CD4-positive, CD25-positive, alpha-beta regulatory T cell (primary cell): ENCODE results near the gene HSPBAP1. TPM values are rescaled to one million over a fixed set of nuclear protein-coding genes. Genes with fewer than 3 reads are reported as not detected.

Experiments
- ATAC-seq, 2 donors: fragments of 150-1000 bp; cut with Tn5 transposase; one replicate each; pipeline ENCODE4 v1.10.0; 2021; ENCODE audit warnings: low read depth in 2 of 2, moderate number of reproducible peaks in 2 of 2, moderate library complexity in 1 of 2
- DNase-seq, 3 donors: peaks; one replicate each; pipeline versions ENCODE4 v3.0.0 to v3.0.0-alpha.2; 2012 to 2022; ENCODE audit warnings: mixed read lengths in 1 of 3
- H3K27ac ChIP-seq: one replicate; pipeline ENCODE4 v1.7.0; 2013; ENCODE audit warnings: mild to moderate bottlenecking, low read length; ENCODE audit not compliant: insufficient read depth, poor library complexity, severe bottlenecking
- H3K27me3 ChIP-seq: one replicate; pipeline ENCODE4 v1.7.0; 2013; ENCODE audit warnings: low read length; ENCODE audit not compliant: control insufficient read depth, insufficient read depth
- H3K36me3 ChIP-seq: one replicate; pipeline ENCODE4 v1.7.0; 2013; ENCODE audit warnings: mild to moderate bottlenecking, low read length, moderate library complexity; ENCODE audit not compliant: control insufficient read depth, insufficient read depth
- H3K4me1 ChIP-seq: 2 replicates; pipeline ENCODE4 v1.7.0; 2013; ENCODE audit warnings: mild to moderate bottlenecking, low read length; ENCODE audit not compliant: insufficient read depth, control insufficient read depth, poor library complexity, severe bottlenecking
- H3K4me3 ChIP-seq: one replicate; pipeline ENCODE4 v1.7.0; 2013; ENCODE audit warnings: low read depth, mild to moderate bottlenecking, low read length, moderate library complexity
- H3K9me3 ChIP-seq, 2 experiments: 1 replicate in 1 of 2; 2 replicates in 1 of 2; pipeline ENCODE4 v1.7.0; 2013; ENCODE audit warnings: low read length in 2 of 2, mild to moderate bottlenecking in 1 of 2, moderate library complexity in 1 of 2; ENCODE audit not compliant: control insufficient read depth in 2 of 2
- H3K27ac Mint-ChIP-seq, 3 donors: one replicate each; pipeline ENCODE4 v1.8.0; 2020 to 2022; ENCODE audit warnings: mild to moderate bottlenecking in 3 of 3, mixed read lengths in 3 of 3, moderate library complexity in 2 of 3
- H3K27me3 Mint-ChIP-seq: one replicate; pipeline ENCODE4 v1.8.0; 2022; ENCODE audit warnings: mild to moderate bottlenecking, mixed read lengths
- H3K36me3 Mint-ChIP-seq: one replicate; pipeline ENCODE4 v1.8.0; 2020; ENCODE audit warnings: mixed read lengths
- H3K4me1 Mint-ChIP-seq, 4 donors: one replicate each; pipeline ENCODE4 v1.8.0; 2020 to 2022; ENCODE audit warnings: mixed read lengths in 4 of 4, mild to moderate bottlenecking in 1 of 4
- H3K4me3 Mint-ChIP-seq, 4 donors: one replicate each; pipeline ENCODE4 v1.8.0; 2020 to 2022; ENCODE audit warnings: mild to moderate bottlenecking in 4 of 4, mixed read lengths in 4 of 4, moderate library complexity in 3 of 4
- H3K9me3 Mint-ChIP-seq, 7 donors: one replicate each; pipeline ENCODE4 v1.8.0; 2020 to 2022; ENCODE audit warnings: mixed read lengths in 7 of 7, mild to moderate bottlenecking in 3 of 7, moderate library complexity in 2 of 7
- polyA plus RNA-seq, 4 donors: library from polyadenylated mRNA; unstranded; fragments of 300-500 nt; fragmentation: Illumina TruSeq; gene quantifications; one replicate each; pipeline ENCODE4 v1.2.3, GENCODE V29; 2021
- total RNA-seq: library from RNA; stranded (reverse); gene quantifications from one replicate; pipeline ENCODE4 v1.2.3, GENCODE V29; 2022

HSPBAP1 gene
- total and polyA plus RNA-seq, 5 donors from 2014 or later, result 8.7 to 25.8 (median 11.7) TPM

GRCh38 chr3:122782804-122783203, 10.8 kb downstream of the HSPBAP1 start:
- H3K27me3 ChIP-seq, result no peaks in the 10 kb centered on the region
- H3K4me3 ChIP-seq, result no peak overlapping the region
- H3K36me3 Mint-ChIP-seq, result peaks cover 19% of the 10 kb centered on the region
- H3K9me3 Mint-ChIP-seq, result no peaks in the 10 kb centered on the region
- no peaks in the 10 kb centered on the region for H3K9me3 ChIP-seq
- DNase-seq (no peak), ATAC-seq (no peak)
- no peak overlapping the region for H3K4me3 Mint-ChIP-seq
- no peaks in the 10 kb centered on the region for H3K27me3 Mint-ChIP-seq
- peaks cover 4 to 33% (median 23%) of the 10 kb centered on the region in 4 donors for H3K4me1 Mint-ChIP-seq
- peak overlapping the region in 1 of 3 donors; percentile 84 for H3K27ac Mint-ChIP-seq
- no peak overlapping the region for H3K27ac ChIP-seq
- peaks cover 17% of the 10 kb centered on the region for H3K4me1 ChIP-seq
- H3K36me3 ChIP-seq, result peaks cover 20% of the 10 kb centered on the region

GRCh38 chr3:122777563-122777962, 16.1 kb downstream of the HSPBAP1 start:
- ATAC-seq (no peak), DNase-seq (no peak)
- Histone ChIP-seq H3K4me1 (no peaks in the 10 kb centered on the region), H3K9me3 (no peaks in the 10 kb centered on the region), H3K4me3 (no peak overlapping the region), H3K27me3 (no peaks in the 10 kb centered on the region), H3K27ac (no peak overlapping the region), H3K36me3 (peaks cover 6% of the 10 kb centered on the region)
- no peaks in the 10 kb centered on the region for H3K9me3 Mint-ChIP-seq
- H3K4me3 Mint-ChIP-seq, result no peak overlapping the region
- no peaks in the 10 kb centered on the region for H3K27me3 Mint-ChIP-seq
- H3K4me1 Mint-ChIP-seq, result peaks cover 0 to 9% (median 2%) of the 10 kb centered on the region in 4 donors
- no peak overlapping the region for H3K27ac Mint-ChIP-seq
- peaks cover 12% of the 10 kb centered on the region for H3K36me3 Mint-ChIP-seq

GRCh38 chr3:122776675-122777468, 16.8 kb downstream of the HSPBAP1 start:
- no peak overlapping the region for H3K27ac ChIP-seq
- Mint-ChIP-seq H3K27me3 (no peaks in the 10 kb centered on the region), H3K36me3 (peaks cover 12% of the 10 kb centered on the region), H3K4me1 (peaks cover 0 to 9% (median 2%) of the 10 kb centered on the region in 4 donors), H3K27ac (no peak overlapping the region), H3K9me3 (no peaks in the 10 kb centered on the region), H3K4me3 (no peak overlapping the region)
- H3K9me3 ChIP-seq, result no peaks in the 10 kb centered on the region
- no peak for DNase-seq
- no peak for ATAC-seq
- no peak overlapping the region for H3K4me3 ChIP-seq
- H3K4me1 ChIP-seq, result no peaks in the 10 kb centered on the region
- H3K27me3 ChIP-seq, result no peaks in the 10 kb centered on the region
- peaks cover 6% of the 10 kb centered on the region for H3K36me3 ChIP-seq

GRCh38 chr3:122774564-122774963, 19.1 kb downstream of the HSPBAP1 start:
- H3K27ac ChIP-seq, result no peak overlapping the region
- H3K27me3 Mint-ChIP-seq, result no peaks in the 10 kb centered on the region
- peaks cover 0 to 14% (median 7%) of the 10 kb centered on the region in 4 donors for H3K4me1 Mint-ChIP-seq
- no peak overlapping the region for H3K4me3 ChIP-seq
- DNase-seq (no peak), ATAC-seq (no peak)
- no peaks in the 10 kb centered on the region for H3K27me3 ChIP-seq
- H3K4me3 Mint-ChIP-seq, result no peak overlapping the region
- H3K36me3 Mint-ChIP-seq, result peaks cover 12% of the 10 kb centered on the region
- no peaks in the 10 kb centered on the region for H3K9me3 Mint-ChIP-seq
- H3K27ac Mint-ChIP-seq, result peak overlapping the region in 1 of 3 donors; percentile 2
- H3K36me3 ChIP-seq, result peaks cover 13% of the 10 kb centered on the region
- H3K9me3 ChIP-seq, result no peaks in the 10 kb centered on the region
- no peaks in the 10 kb centered on the region for H3K4me1 ChIP-seq

- Mint-ChIP-seq H3K4me3 (no peak overlapping the region), H3K36me3 (peaks cover 15% of the 10 kb centered on the region), H3K27ac (peak overlapping the region in 2 of 3 donors; percentile 2 to 10), H3K9me3 (no peaks in the 10 kb centered on the region), H3K4me1 (peaks cover 0 to 14% (median 9%) of the 10 kb centered on the region in 4 donors), H3K27me3 (no peaks in the 10 kb centered on the region)
- Histone ChIP-seq H3K27me3 (no peaks in the 10 kb centered on the region), H3K27ac (no peak overlapping the region), H3K9me3 (no peaks in the 10 kb centered on the region), H3K4me1 (no peaks in the 10 kb centered on the region), H3K36me3 (peaks cover 13% of the 10 kb centered on the region), H3K4me3 (no peak overlapping the region)
- no peak for DNase-seq
- ATAC-seq, result no peak
Measured at GRCh38 chr3:122773944-122774509, 19.6 kb downstream of the HSPBAP1 start.

- Mint-ChIP-seq H3K36me3 (peaks cover 23% of the 10 kb centered on the region), H3K4me1 (peaks cover 0 to 18% (median 10%) of the 10 kb centered on the region in 4 donors), H3K9me3 (no peaks in the 10 kb centered on the region), H3K27ac (no peak overlapping the region), H3K27me3 (no peaks in the 10 kb centered on the region), H3K4me3 (no peak overlapping the region)
- Histone ChIP-seq H3K4me1 (no peaks in the 10 kb centered on the region), H3K27ac (no peak overlapping the region), H3K36me3 (peaks cover 21% of the 10 kb centered on the region), H3K4me3 (no peak overlapping the region), H3K9me3 (no peaks in the 10 kb centered on the region), H3K27me3 (no peaks in the 10 kb centered on the region)
- ATAC-seq, result no peak
- DNase-seq, result no peak
Measured at GRCh38 chr3:122772827-122773226, 20.8 kb downstream of the HSPBAP1 start.

GRCh38 chr3:122770521-122771202, 23.0 kb downstream of the HSPBAP1 start:
- no peaks in the 10 kb centered on the region for H3K4me1 ChIP-seq
- no peak for ATAC-seq
- H3K4me3 ChIP-seq, result no peak overlapping the region
- no peak overlapping the region for H3K27ac Mint-ChIP-seq
- peaks cover 28% of the 10 kb centered on the region for H3K36me3 ChIP-seq
- H3K27me3 ChIP-seq, result no peaks in the 10 kb centered on the region
- H3K27ac ChIP-seq, result no peak overlapping the region
- no peak overlapping the region for H3K4me3 Mint-ChIP-seq
- H3K9me3 Mint-ChIP-seq, result peaks cover 0 to 1% (median 0%) of the 10 kb centered on the region in 7 donors
- no peaks in the 10 kb centered on the region for H3K9me3 ChIP-seq
- peaks cover 0 to 18% (median 5%) of the 10 kb centered on the region in 4 donors for H3K4me1 Mint-ChIP-seq
- H3K27me3 Mint-ChIP-seq, result no peaks in the 10 kb centered on the region
- peaks cover 40% of the 10 kb centered on the region for H3K36me3 Mint-ChIP-seq
- DNase-seq, result no peak
